GM21367 (cell line): ENCODE data around the gene TST.

Experiments
- ATAC-seq: cut with Tn5 transposase; IDR thresholded peaks from one replicate; pipeline ENCODE4 v1.9.1; 2021; ENCODE audit not compliant: unreplicated experiment

The TST gene

DNA sequence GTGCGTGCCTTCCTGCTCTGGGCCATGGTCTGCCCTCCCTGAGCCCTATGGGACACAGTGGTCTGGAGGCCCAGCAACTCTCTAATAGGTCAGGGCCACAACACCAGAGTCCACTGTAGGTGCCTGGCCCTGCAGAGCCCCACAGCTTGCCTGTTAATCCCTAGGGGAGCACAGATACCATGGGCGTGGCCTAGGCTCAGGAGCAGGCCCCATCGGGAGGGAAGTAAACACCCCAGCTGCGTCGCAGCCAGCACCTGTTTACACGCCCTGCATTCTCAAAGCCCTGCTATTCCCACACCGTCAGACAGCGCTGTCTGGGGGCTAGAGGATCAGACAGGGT is 34.8 kb upstream of the TST start:
- no peak for ATAC-seq

DNA sequence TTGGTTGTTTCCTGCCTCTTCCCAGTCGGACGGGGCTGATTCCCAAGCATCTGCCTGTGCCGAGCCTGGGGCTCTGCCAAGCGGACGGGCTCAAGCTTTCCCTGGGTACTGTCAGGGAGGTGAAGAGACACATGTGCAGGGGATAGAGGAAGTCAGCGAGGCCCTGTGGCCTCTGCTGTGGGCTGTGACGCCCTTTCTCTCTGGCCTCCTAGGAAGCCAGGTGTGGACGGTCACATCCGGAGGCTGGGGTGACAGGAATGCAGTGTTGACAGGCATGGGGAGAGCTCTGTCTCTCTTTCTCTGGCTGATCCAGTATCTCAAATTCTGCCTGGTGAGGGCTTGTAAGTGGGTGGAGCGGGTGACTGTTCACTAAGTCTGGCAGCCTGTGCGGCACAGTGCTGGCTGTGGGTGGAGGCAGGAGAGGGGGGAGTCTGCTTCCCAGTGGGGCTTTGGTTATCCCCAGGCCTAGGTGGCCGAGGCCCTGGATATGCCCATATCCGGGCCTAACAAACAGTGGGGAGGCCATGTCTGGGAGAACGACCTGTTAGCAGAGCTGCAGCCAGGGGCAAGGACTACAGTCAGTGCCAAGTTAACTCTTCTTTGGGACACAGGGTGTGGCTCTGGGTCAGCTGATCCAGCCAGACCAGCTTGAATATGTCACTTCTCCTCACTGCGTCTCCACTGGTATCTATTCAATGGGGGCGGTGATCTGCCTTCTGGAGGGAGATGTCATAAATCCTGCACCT is 34.2 kb upstream of the TST start:
- no peak for ATAC-seq

DNA sequence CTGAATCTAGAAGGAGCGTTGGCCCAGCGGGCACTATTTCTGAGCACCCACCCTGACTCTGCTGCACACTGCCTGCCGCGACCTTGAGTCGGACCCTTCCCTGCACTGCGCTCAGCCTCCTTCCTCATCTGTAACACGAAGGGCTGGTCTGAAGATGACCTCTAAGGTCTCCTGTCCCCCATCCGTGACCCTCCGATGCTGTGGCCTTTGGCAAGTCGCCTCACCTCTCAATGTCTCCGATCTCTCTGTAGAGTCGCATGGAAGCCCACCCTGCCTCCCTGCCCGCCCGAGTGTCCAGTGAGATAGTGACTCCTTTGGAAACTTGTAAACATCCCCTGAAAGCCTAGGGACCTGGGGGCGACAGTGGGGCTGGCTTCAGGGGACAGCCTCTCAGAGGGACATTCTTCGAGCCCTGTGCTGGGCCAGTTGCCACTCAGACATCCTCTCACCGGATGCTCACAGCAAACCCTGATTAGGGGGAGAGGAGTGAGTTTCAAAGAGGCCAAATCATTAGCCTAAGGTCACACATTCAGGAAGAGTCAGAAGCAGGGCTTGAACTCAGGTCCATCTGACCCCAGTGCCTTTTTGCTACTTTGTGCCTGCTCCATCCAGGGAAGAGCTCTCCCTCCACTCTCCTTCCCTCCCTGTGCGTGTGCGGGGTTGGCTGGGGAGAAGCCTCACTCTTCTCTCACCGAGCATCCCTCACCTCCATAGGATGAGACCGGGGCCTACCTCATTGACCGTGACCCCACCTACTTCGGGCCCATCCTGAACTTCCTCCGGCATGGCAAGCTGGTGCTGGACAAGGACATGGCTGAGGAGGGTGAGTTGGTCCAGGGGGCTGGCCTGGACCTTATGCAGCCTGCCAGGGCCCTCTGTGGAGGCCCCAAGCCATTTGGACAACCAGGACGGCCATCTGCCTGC is 33.4 kb upstream of the TST start:
- ATAC-seq = no peak

DNA sequence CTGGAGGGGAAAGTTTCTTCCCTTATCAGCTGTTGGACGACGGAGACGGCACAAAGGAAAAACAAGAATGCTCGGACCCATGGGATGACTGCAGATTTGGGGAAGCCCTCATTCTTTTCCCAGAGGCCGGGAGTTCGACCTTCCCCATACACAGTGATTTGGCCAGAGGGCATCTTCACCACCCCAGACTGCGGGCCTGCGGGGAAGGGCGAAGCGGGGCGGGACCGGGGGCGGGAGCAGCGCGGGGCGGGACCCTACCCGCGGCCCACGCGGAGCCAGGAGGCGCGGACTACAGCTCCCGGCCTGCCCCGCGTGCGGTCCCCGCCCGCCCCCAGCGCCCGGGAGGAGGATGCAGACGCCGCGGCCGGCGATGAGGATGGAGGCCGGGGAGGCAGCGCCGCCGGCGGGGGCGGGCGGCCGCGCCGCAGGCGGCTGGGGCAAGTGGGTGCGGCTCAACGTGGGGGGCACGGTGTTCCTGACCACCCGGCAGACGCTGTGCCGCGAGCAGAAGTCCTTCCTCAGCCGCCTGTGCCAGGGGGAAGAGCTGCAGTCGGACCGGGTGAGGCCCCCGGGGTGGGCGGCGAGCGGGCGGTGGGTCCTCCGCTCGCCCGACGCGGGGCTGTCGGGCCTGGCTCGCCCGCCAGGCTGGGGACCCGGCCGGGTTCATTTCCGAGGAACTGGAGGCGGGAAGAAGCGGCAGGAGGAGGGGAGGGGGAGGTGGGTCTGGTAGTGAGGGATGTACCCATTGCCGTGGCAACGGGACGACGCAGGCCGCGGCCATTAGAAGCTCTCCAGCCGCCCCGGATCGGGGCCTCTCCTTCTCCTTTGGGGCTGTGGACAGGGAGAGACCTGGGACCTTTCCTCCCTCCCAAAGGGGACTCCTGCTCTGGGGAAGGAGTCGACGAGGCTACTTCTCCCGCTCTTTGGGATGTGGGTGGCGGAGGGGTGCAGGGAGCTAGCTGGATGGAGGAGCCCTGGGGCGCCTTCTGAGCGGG is 32.4 kb upstream of the TST start, which contains the start of gene KCTD17:
Gene KCTD17, plus strand, starts transcription at position 352 of the 995 bp plus-strand sequence. Its CDS starts 19 bp downstream, at position 371.
- ATAC-seq = peak; percentile 58

DNA sequence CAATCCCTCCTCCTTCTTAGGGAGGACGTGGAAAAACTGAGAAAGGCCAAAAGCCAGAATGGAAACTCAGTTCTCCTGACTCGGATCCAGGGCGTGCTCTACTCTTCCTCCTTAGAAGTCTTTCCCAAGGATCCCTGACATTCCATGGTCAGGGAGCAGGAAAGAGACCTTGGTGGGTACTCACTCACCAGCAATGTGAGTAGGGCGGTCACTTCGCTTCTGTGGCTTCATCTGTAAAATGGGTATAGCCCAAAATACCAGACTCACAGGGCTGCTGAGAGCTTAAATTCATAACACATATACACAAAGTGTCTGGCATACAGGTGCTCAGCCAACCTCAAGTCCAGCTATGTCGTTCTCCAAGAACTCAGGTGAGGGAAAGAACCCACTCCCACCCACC is 31.7 kb upstream of the TST start:
- ATAC-seq = no peak

DNA sequence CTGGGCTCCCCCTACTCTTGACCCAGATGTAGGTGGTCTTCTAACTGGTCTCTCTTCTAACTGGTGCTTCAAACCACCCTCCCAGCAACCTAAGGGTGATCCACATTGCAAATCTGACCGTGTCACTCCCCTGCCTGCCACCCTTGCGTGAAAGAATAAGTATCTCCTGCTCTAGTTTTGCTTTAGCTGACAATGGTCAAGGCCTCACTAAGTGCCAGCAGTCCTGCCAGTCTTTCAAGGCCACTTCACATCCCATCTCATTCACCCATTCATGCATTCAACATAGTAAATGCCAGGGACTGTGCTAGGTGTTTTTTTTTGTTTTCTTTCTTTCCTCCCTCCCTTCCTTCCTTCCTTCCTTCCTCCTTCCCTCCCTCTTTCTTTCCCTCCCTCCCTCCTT is 30.0 kb upstream of the TST start:
- no peak for ATAC-seq

DNA sequence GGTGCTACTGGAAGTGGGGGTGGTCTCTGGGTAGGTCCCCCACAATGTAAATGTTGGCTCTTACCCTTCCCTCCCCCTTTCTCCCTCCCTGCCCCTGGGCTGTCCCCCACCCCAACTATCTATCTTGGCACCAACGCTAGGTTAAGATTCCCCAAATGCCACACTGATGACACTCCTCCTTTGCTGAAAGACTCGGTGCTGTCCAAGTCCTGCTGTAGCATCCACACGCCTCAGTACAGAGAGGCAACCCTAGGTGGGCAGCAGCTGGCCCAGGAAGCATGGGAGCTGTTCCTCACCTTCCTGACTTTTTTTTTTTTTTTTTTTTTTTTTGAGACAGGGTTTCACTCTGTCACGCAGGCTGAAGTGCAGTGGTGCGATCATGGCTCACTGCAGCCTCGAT is 28.9 kb upstream of the TST start:
- ATAC-seq = no peak

DNA sequence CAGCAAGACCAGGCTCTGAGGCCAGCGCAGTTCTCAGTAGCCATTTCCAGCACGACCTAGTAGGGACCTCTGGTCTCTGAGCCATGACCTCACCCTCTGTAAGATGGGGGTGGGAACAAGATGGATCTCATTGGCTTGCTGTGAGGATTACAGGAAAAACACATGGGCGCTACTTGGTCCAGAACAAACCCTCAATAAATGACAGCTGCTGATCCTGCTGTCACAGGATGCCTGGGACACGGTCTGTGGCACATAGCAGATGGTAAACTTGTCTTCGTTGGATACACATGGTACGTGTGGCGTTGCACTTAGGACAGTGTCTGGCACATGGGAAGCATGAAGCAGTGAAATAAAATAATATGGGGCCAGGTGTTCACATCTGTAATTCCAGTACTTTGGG is 27.8 kb upstream of the TST start:
- no peak for ATAC-seq

DNA sequence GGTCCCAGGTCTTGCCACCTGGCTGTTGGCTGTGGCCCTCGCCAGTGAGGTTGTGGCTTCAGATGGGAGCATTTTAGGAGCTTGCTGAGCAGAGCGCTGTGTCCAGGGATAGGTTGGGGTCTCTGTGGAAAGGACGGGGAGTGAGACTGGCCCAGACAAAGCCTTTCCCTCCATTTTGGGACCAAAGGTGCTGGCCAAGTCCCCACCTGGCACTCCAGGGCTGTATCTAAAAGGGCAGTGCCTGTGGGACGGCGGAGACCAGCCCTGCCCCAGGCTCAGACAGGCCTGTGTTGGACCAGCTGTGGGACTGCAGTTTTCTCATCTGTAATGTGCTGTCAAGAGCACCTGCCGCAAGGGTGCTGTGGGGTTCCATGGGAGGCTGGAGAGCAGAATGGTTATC is 27.3 kb upstream of the TST start:
- ATAC-seq = no peak

DNA sequence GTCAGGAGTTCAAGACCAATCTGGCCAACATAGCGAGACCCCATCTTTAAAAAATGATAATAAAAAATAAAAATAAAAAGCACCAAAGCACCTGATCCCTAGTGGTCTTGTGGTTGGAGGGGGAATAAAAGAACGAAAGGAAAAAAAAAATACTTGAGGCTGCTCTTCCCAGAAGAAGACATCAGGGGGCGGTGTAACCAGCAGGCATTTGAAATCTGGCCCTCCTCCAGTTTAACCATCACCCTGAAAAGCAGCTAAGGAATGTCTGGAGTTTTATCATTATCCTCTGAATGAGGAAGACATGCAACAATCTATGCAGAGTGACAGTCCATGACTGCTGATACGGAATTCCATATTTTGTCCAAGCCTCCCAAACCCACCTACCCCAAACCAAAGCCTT is 26.7 kb upstream of the TST start:
- ATAC-seq = no peak

DNA sequence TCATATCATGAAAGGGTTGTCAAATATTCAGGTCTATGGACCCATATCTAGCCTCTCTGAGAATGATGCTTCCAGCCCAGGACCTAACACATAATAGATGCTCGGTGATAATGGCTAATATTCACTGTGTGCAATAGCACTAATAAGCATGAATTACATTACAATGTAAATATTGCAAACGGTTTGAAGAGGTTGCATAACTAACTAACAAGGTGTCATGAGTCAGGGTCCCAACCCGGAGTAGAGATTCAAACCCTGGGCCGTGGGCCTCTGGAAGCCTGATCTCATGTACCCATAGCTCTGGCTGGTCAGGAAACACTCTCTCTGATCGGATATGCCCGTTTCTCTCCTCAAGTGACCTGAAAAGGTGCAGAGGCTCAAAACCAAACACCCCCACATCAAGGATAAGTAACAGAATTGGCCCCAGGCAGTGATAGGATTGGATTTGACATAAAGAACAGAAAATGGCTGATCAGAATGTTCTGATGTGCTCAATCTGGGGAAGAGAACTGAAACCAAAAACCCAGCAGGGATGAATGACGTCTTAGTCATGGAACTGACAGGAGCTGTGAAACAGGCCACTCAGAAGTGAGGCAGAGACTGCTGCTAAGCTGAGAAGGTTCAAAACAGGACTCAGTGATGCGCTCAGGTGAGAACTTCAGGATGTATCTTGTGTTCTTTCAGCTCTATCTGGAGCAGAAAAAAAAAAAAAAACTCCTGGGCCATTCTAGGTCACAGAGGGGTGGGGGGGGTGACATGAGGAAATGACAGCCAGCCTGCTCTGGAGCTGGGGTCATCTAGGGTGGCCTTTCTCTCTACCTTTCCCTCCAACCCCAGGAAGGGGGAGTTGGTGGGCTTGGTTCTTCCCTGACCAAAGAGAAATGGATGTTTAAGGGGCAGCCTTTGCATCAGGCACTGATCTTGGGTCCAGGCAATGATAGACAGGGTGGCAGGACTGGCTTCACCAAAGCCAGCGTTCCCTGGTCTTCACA is 25.7 kb upstream of the TST start:
- ATAC-seq = no peak

DNA sequence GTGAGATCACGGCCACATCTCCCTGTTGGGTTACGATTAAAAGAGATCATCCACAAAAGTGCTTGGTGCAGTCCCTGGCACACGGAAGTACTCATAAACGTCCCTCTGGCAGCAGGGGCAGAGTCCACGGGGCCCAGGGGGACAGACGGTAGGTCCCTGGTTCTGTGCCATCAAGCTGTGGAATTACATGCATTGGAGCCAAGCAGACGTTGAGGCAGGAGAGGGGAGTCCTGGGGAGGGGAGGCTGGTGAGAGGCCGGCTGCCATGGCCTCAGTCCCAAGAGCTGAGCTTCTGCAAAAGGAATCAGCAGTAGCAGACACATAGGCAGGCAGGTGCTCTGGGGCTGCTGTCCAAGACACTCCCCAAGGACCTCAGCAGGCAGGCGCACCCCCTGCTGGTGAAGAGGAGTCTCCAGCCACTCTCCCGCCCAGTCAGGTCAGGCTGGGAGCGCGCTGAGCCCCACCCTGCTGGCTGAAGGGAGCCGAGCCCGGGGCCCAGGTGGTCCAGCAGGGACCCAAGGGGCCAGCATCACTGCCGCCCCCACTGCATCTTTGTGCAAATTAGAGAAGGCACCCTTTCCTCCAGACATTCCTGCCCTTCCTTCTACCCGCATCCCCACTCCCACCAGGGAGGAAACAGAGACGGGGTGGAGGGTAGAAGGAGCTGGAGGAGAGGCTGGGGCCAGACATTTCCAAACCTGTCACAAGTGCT is 24.7 kb upstream of the TST start:
- ATAC-seq = no peak

DNA sequence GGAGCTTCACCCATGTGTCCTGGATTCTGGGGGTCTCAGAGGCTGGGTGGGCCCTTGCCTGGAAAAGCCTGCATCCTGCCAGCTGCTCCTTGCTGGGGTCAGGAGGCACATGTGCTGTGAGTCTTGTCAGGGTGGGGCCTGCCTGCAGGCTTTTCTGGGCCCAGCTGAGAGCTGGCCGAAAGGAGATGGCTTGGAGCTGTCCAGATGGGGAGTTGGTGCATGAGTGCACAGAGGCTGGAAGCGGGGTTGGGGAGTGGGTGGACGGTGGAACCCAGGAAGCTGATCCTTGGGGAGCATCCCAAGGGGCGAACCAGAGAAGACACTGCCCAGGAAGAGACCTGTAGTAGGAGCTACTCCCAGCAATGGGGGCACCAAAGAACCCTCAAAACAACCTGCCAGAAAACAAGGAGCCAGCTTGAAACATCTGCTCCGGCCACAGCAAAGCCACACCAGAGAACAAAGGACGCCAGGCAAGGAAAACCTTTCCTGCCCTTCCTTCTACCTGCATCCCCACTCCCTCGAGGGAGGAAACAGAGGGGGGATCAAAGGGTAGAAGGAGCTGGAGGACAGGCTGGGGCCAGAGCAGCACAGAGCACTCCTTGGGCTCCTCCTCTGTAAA is 24.1 kb upstream of the TST start:
- ATAC-seq = no peak

DNA sequence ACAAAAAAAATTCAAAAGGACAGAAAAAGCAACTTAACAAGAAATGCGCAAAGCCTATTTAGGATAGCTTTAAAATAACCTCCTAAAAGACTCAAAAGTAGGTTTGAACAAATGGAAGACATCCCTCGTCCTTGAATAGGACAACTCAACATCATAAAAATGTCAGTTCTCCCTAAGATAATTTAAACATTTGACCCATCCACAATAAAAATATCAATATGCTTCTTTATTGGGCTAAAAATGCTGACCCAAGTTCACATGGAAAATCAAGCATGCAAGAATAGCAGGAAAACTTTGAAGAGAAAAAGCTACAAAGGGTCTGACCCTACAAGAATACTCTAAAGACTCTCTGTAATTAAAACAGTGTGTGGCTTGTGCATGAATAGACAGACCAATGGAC is 20.2 kb upstream of the TST start:
- ATAC-seq = no peak

DNA sequence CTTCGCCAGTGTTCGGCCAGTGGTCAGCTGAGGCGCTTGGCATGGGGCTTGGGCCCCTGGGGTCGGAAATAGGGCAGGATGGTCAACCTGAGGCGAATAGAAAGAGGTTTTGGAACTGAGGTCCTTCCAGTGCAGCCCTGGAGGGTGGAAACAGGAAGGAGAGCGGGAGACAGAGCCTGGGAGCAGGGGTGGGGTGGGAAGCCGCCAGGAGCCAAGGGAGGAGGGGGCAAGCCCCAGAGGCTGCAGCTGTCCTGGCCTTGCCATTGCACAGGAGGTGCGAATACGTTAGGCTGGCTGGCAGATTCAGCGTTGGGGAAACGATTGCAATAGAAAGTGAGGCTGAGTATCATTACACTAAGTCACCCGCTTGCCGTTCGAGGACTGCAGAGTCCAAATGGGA is 18.4 kb upstream of the TST start:
- no peak for ATAC-seq

DNA sequence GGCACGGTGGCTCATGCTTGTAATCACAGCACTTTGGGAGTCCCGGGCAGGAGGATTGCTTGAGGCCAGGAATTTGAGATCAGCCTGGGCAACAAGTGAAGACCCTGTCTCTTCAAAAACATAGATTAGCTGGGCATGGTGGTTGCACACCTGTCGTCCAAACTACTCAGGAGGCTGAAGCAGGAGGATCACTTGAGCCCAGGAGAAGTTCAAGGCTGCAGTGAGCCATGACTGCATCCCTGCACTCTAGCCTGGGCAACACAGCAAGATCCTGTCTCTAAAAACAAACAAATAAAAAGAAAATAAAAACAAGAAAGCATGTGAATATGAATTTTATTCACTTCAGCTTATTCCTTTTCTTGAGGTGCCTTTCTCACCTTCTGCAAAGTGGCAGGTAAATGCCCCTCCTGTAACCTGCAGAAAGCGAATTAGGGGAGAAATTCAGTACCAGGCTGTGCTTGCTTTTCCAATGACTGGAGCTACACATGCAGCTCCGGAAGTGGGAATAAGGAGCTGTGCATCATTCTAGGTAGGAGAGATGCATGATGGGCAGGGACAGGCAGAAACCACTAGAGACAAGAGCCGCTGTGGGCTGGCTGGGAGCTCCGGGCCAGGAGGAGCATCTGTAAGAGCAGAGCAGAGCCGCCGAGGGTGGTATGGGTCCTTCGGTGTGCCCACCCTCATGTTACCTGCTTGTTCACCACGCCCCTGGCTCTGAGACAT is 17.6 kb upstream of the TST start:
- ATAC-seq = no peak

DNA sequence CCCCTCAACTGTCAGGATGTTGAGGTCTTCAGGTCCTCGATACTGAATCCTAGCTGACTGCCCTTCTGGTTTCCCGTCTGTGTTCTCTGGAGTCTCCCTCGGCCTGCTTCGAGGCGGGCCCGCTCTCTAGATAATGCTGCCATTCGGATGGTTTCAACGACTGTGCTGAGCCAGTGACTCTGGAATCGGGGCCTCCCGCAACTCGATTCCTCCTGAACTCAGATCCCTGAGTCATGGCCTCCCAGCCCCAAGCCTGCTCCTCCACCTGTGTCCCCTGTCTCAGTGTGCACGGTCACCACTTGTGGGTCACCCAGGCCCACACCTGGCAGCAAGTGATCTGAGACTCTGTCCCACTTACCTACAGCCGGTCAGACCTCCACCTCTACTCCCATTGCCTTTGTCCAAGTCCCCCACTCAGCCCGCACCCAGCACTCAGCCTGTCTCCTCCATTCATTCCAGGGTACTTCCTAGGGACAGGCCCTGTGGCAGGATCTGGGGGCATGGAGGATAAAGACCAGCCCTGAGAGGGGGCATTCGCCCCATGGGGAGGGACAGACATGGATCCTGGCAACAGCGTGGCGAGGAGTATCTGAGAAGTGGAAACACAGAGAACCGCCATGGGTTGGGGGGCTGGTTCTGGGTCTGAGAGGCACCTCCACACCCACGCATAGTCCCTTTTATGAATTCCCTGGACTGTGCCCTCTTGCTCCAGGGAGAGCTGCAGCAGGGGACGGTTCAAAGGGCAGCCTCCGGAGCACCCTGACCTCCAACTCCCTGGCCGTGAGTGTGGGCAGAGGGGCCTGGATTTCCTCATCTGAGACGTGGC is 14.6 kb upstream of the TST start:
- ATAC-seq = no peak
